ENCODE measurements around the gene IQSEC1.

The IQSEC1 gene

DNA sequence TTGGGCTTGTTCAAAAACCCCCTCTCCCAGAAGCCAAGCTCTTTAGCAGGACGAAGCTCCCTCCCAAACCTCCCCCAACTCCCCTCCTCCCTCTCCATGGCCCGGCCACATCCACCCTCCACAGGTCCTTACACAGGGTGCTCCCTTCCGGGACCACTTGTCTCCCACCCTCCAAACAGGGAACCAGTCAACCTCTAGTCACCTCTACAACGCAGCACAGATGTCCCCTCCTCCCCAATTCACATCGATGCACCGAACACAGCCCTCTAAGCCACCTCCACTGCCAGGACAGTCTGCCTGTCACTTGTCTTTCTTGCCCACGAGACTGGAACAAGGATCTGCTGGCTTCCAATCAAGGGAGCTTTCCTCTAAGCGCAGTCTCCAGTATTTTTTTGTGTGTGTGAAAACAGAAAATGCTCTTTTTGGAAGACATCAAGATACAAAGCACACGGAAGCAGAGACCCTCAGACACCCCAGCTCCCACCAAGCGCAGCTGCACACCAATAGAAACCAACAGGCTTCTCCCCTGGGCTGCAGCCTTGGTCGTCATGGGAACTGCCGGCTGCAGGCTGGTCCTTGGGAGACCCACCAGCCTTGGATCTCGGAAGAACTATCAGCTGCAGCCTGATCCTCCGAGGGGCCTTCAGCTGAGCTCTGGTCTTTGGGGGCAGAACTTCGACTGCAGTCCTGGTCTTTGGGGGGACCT is 26.5 kb downstream of the IQSEC1 start:
- no peak for DNase-seq

DNA sequence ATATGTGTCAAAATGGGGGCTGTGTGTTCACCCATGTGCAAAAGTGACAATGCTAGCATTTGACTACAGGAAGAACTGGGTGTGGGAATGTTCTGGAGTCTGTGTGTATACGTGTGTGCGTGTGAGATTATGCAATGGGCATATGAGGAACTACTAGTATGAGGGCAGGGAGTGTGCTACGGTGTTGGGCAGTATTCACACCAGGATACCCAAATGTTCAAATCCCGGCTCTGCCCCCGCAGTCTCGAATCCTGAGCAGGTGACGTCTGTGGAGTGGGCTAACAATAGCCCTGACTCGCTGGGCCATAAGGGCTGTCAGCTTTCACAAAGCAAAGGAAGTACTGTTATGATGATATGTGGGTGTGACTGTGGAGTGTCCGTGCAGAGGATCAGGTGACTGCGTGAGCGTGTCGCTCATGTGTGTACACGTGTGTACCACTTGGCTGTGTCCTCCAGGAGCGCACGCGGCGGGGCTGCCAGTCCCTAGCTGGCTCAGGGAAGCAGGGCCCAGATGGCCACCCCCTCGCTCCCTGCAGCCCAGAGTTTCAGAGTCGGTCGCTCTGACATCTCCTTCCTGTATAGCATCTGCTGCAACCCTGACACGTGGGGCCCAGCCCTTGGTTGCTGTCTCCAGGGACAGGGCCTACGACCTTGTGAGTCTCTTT is 27.2 kb downstream of the IQSEC1 start:
- DNase-seq, result no peak

DNA sequence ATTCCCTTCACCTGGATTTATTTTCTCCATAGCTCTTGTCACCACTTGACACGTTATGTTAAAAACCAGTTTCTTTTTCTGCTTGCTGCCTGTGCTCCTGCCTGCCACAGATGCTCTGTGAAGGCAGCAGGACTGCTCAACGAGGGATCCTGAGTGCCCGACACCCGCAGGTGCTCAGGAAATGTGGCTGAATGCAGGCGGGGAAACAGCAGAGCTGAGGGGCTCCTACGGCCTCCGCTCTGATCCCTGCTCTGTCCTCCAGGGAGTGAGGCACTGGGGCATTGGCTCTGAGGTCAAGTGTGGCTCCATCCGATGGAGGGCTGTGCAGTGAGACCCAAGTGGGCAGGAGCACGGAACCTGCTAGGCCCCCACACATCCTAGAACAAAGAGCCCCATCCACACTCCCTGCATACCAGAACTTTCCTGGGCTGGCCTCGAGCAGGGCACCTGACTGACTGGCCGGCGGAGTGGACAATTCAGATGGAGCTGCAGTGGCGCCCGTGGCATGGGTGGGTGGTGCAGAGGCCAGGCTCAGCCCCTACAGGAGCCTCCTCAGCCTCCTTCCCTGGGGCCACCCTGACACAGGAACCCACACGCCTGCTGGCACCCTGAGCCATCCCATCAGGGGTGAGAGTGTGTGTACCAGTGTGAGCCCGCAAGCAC is 27.9 kb downstream of the IQSEC1 start:
- DNase-seq, result no peak

DNA sequence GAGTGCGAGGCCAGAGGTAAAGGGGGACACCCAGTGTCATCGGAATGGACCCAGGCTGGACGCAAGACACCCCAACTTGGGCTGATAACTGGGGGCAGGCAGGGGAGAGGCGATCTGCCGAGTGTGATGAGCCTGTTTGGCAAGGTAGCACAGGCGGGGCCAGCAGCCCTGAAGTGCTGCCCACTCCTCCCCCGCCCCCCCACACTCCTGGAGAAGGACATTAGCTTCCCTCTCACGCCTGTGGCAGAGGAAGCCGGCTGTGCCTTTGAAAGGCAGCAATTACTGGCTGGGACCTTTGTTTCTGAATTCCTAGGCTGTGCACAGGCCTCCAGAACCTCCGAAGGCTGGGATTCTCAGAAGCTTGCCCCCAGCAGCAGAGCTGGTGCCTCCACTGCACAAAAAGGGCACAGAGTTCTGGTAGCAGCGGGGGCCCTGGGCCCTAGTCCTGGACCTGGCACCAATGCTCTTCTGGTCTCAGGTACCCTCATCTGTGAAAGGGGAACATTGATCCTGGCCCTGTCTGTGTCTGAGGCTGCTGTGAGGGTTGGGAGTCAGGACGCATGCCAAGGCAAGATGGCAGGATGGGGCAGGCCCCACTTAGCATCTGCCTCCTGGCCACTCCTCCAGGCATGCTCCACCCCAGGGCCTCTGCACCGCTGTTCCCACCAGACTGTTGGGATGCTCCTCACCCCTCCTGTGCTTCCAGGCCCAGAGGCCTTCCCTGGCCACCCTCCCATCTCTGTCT is 28.6 kb downstream of the IQSEC1 start:
- no peak for DNase-seq

DNA sequence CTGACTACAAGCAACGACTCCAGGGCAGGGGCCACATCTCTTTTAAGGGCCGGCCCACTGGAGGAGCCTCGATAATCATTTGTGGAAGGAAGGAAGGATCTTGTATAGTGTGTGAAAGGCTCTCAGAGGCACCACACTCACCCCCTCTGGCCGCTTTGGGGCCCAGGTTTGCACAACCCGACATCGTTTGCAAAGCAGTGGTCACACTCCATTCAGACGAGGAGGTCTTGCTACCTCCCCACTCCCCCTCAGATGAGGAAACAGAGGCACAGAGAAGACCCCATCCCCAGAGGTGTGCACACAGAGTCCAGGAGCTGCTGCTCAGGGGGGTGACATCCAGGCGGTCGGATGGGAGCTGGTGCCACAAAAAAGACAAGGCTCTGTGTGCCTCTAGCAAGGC is 29.6 kb downstream of the IQSEC1 start:
- DNase-seq, result no peak

DNA sequence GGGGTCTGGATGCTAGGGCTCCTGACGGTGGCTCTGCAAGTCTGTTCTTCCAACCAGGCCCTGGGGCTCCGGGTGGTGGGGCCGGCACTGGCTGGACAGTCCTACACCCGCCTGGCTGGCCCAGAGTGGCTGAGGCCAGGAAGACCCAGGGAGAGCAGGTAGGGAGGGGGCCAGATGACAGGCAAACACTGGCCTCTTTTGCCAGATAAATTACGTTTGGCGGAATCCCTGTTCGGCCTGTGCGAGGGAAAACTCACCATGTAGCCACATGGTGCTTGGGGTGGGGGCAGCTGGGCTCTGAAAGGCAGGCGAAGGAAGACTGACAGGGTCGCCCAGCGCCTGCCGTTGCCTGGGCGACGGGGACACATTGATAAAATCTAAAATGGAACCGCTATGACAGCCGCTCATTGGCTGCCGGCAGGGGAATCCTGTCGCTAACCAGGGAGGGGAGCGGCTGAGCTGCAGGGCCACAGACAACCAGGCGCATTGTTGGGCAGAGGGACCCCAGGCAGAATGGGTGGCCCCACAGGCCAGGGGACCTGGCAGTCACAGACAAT is 30.4 kb downstream of the IQSEC1 start:
- no peak for DNase-seq

DNA sequence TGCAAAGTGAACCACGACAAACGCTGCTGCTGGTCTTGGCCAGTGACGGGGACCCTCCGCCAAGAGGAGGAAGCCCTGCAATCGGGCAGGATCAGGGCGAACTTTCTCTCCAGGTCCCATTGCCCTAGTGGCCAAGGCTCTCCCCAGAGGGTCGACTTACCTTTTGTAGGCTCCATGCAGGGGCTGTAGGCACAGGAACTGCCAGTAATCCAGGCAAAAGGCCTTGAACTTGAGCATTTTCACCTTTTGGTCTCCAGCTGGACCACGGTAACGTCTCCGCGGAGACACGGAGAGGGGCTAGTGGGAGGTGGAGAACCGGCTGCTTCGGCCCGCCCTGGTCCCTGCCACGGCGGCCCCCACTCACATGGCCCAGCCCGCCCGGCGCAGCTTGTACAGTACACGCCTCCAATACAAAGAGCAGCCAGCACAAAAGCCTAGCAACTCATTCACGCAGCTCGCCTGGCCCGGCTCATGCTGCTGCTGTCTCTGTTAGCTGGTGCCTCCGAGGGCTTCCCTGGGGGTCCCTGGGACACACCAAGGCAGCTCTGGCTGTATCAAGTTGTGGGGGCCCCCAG is 31.0 kb downstream of the IQSEC1 start:
- no peak for DNase-seq

DNA sequence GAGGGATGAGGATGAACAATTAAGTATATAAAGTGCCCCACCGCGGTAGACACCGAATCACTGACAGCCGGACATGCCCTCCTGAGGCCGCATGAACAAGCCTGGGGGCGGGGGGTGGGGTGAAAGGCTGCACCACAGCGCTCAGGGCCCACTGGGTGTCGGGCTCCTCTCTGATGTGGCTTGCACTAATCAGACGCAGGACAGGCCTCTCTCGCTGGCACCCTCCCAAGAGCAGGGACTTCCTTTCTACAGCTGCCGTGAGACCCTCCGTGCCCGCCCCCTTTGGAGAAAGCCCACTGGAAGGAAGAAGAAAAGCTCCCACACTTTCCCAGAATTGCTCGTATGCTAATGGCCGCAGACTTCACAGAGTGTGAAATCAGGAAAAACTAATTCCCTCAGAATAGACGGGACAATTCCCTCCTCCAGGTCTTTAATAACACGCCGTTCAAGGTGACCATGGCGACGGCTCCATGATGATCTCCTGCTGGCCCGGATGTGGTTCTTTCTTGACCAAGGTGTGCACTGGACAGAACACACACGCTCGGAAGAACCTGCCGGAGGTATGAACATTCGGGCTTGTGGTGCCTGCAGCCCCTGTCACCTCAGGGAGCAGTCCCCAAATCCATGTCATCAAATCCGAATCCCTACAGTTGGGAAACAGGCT is 32.0 kb downstream of the IQSEC1 start:
- DNase-seq, result no peak

DNA sequence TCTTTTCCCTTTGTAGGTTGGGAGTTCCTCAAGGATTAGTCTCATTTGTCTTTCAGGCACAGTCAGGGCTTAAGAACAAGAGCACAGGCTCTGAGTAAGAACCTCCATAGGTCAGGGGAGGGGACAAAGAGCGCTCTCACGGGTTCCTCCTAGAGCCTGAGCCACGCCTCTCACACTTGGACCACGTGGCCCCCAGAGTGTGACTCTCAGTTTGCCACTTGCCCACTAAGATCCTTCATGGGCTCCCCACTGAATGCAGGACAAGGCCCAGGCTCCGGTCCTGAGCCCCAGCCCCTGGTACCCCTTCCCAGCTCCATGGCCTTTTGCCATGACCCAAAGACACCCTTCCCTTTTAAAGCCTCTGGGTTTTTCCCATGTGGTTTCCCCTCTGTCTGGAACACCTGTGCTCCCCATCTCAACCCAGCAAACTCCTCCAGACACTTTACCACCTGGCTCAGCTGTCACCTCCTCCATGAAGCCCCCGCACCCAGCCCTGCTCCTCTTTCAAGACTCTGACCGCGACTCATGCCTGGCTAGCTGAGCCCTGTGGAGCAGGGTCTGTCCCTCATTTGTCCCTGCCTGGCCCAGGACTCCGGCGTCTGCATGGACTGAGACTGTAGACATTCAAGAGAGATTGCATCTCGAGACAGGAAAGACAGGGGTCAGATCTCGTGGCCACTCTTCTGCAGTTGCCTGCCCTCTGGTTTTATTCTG is 32.7 kb downstream of the IQSEC1 start:
- DNase-seq, result no peak

DNA sequence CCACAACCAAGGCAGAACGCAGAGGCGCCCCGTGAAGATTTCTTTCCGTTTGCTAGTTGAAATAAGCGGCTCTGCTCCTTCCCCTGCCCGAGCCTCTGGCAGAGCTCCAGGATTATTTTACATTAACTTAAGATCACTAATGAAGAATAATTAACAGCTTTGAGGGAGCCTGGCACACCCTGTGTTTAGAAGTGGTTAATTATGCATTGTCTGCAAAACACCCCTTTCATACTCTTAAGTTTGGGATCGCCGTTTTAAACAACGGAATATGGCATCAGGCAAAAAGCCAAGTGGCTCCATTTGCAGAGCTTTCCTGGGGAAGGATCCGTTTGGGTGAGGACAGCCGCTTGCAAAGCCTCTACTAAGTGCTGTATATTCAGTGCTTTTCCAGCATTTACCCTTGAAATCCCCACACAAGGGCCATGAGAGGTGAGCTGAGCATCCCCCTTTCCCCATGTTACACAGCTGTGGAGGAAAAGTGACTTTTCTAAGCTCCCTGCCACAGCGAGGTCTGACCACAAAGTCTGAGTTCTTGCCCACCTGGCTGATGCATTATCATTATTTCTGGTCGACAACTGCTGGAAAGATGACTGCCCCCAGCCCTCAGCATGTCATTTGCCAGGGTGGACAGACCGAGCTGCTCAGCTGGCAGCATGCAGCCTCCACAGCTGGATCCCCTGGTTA is 33.9 kb downstream of the IQSEC1 start:
- no peak for DNase-seq

DNA sequence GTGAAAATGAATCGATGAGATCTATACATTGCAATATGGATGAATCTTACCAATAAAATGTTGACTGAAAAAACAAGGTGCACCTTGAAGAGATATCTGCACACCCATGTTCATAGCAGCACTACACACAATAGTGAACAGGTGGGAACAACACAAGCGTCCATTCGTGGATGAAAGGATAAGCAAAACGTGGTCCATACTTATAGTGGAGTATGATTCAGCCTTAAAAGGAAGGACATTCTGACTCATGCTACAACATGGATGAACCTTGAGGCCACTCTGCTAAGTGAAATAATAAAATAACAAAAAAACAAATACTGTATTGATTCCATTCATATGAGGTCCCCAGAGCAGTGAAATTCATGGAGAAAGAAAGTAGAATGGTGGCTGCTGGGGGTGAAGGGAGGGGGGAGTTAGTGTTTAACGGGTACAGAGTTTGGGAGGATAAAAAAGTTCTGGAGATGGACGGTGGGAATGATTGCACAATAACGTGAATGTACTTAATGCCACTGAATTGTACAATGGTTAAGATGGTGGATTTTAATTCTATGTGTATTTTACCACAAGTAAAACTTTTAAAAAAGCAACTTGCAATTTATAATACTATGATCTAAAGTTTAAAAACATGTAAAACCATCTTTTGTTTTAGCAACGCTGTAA is 35.6 kb downstream of the IQSEC1 start:
- DNase-seq, result no peak

DNA sequence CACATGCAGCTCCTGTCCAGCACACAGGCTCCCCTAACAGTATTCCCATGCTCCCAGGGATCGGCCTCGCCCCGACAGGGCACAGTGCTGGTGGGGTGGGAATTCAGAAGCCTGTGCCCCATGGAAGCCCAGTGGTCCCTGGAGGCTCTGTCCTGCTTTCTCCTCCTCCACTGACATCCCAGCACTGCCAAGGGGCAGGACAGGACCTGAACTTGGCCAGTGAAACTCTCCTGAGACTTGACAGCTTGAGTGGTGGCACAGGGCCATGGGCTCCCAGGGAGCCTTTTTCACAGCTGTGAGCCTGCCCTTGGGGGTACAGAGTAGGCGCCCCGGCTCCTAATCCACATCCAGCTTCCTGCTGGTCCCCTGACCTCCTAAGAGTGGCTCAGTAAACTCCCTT is 38.4 kb downstream of the IQSEC1 start:
- no peak for DNase-seq

DNA sequence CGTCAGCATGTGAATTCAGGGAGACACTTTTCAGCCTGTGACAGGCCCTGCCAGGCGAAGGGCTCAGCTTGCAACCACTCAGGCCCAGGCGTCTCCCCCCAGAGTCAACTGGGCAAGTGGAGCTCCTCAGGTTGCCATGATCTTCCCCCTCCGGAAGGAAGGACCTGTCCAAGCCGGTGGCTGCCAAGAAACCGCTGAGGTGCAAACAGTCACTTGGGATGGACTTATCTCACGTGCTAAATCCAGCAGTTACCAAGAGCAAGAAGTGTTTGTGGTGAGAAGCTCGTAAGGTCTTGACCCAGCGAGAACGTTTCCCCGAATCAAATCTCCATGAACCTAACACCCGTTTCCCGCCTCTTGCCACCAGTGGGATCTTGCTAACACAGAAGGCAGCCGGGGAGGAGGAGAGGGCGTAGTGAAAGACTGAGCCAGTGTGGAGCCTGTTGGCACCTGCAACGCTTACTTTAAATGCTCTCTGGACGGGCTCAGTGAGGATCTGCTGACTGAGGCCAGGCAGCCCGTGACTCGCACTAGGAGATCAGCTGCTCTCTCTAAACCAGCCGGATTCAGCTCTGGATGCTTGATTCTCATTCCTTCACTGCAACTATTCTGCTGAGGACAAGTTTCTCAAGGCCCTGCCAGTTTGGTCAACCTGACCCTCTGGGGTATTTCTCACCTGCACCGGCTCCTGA is 39.0 kb downstream of the IQSEC1 start:
- no peak for DNase-seq

DNA sequence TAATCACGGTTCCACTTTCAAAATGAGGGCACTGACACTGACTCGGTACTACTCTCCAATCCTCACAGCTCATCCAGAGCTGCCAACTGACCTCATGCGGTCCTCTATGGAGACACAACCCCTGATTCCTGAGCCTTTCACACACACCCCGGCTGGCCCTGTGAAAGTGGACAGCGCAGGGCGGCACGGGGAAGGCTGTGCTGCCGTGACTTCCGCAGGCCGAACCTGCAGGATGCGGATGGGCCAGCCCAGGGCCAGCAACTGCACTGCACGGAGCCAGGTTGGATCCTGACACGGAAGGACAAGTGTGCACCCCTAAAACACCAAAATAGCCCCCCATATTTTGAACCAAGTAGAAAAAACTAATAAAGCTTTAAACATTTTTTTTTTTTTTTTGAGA is 41.0 kb downstream of the IQSEC1 start:
- DNase-seq, result no peak

DNA sequence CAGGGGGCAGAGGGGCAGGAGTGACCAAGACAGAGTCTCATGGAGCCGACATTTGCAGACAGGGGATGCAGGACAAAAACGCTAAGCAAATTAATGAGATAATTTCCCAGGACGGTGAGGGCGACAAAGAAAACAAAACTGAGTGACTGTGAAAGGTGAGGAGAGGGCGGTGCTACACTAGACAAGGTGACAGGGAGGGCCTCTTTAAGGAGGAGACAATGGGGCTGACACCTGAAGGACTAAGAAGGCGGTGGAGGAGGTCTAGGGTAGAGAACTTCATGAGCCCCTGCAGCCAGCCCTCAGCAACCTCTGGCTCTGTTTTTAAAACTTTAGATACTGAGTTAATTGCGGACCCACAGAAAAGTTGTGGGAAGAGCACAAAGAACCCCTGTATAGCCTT is 41.6 kb downstream of the IQSEC1 start:
- DNase-seq, result no peak

DNA sequence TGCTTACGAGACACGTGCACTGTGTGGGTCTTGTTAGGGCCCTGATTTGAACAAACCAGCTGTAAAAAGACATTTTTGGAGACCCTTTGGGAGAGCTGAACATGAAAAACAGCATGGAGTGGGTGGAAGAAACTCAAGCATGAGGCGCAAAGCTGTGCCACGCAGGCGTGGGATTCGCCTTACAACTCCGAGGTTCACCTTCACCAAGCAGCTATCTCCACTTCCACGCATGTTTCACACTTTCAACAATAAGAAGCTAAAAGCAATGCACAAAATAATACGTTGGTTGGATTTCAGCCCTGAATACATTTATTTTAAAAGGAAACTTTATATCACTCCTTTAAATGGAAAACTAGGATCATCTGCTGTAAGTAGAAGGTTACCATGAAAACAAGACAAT is 42.5 kb downstream of the IQSEC1 start:
- DNase-seq, result no peak

DNA sequence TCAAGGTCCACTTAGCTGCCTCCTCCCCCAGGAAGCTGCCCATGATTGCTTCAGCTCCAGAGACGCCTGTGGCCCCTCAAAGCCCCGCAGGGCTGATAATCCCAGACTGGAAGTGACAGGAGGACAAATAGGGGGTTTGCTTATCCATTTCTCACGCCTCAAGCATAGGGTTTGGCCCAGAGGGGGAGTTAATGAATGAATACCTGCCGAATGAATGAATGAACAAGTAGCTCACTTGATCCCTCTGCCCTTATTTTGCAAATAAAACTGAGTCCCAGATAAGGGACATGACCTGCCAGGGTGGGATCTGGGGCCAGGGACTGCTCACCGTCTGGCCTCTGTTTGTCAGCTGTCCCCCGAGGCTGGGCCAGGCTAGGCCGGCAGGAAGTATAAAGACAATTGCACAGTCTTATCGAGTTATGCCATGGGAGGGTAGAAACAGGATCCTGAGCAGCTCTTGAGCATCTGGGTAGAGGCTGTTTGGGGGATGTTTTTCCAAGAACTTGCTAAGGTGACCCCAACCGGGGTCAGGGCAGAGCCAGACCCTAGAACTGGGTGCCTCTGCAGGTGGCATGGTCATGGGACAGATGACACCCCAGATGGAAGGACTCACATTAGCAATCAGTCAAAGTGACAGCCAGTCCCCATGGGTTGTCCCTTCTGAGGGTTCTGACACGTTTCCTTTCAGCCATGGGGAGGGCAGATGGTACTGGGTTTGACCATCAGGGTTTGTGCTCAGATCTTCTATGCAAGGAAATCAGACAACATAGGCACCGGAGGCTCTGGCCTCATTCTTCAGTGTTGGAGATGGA is 45.0 kb downstream of the IQSEC1 start:
- DNase-seq, result no peak

DNA sequence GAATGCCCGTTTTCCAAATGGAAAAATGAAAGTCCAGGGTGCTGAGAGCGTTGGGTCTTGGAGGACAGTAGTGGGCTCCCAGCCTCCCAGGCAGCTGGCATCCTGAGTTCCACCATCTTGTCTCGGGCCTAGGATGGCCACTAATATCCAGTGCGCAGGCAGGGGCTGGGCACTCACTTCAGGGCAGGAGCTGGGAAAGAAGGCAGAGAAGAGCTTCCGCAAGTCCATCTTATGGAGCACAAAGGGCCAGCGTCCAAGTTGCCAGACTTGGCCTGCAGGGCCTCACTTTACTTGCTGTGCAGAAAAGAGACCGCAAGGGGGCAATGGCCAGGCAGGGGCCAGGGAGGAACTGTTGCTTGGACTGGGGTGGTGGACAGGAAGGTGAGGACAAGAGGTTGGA is 46.1 kb downstream of the IQSEC1 start:
- no peak for DNase-seq

DNA sequence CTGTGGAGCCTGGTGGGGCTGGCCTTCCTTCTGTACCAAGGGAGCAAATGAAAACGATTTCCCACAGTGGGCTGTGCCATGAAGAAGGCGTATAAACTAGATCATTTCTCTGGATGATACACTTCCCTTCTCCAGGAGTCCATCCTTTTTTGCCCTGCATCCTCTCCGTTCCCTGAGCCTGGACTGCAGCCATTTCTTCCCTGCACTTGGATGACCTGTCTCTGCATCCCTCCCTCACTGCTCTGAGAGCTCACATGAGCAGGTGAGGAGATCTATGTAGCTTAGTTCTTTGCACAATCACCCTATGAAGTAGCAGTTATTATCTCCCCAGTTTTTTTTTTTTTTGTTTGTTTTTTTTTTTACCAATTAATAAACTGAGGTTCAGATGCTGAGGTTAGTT is 46.7 kb downstream of the IQSEC1 start:
- DNase-seq, result no peak
